Measurements from ENCODE around the gene SSR1.

- TF ChIP-seq CTCF (IDR thresholded peaks at IDR 0.05), result no peak
- TF ChIP-seq EZH2 (IDR thresholded peaks at IDR 0.05), result no peak
Measured at GRCh38 chr6:7242835-7243178, 70.2 kb downstream of the SSR1 start.
